ENCODE data around the gene PLCL1. TPM values are rescaled to one million over a fixed set of nuclear protein-coding genes. Genes with fewer than 3 reads are reported as not detected.

Gene PLCL1
- total RNA-seq, 2 experiments from 2014 or later: 3.3 to 3.5 TPM

GRCh38 chr2:197973772-197974171 is 169.4 kb downstream of the PLCL1 start:
- DNase-seq: no peak
- intact Hi-C loops (cut with micrococcal nuclease): no loop called here
- Mint-ChIP-seq H3K36me3 (ENCODE audit: low read depth) (no peaks in the 10 kb centered on the region), H3K4me1 (ENCODE audit: low read depth) (peaks cover 38% of the 10 kb centered on the region), H3K4me3 (no peak overlapping the region), H3K27ac (no peak overlapping the region), H3K27me3 (ENCODE audit: low read depth) (no peaks in the 10 kb centered on the region), H3K9me3 (no peaks in the 10 kb centered on the region)
- CTCF ChIA-PET: interaction anchor here (0.6 kb wide), 1 partner anchor 11 kb away, joined by 3 read pairs; no protein-coding TSS in a partner anchor

DNA sequence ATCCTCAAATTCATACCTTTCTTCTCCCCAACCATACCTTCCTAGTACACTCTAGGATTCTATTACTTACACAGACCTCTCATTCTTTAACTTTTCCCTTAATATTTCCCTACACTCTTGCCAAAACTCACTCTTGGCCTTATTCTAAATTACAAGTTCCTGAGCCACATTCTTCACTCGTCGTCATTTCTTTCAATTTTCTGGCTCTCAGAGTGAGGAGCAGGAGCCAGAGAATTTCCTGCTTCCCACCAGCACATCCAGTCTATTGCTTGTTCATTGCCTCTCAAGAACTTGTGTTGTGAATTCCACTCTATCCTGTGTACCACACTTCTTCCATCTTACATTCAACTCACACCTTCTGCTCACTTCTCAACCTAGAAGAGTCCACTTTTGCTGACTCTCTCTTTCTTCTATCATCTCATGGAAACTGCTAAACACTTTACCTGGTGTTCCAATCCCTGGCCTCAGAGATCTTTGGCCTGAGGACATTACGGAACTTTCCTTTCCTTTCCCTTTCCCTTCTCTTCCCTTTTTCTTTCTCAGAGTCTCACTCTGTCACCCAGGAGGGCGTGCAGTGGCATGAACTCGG is 171.6 kb downstream of the PLCL1 start:
- H3K9me3 Mint-ChIP-seq: no peaks in the 10 kb centered on the region
- CTCF ChIA-PET: interaction anchor here (0.7 kb wide), 1 partner anchor 84 kb away, joined by 3 read pairs; no protein-coding TSS in a partner anchor

DNA sequence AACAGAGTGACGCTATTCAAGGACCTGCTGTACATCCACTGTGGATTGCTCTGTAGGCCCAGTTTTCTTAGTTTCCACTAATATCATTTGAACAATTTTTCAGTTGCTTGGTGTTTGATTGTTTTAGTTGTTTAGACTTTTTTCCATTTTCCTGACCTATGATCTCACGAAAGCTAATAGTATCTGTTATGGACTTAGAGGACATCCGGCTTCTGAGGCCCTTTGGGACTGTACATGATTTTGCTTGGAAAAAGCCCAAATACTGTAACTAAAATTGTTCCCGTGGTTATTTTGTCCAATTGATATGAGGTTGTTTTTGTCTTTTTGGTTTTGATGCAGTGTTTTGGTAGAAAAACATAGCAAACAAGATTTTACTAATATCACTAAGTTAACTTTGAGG is 174.6 kb downstream of the PLCL1 start:
- Mint-ChIP-seq H3K9me3 (no peaks in the 10 kb centered on the region), H3K27ac (no peak overlapping the region), H3K4me3 (no peak overlapping the region), H3K36me3 (ENCODE audit: low read depth) (no peaks in the 10 kb centered on the region), H3K27me3 (ENCODE audit: low read depth) (no peaks in the 10 kb centered on the region), H3K4me1 (ENCODE audit: low read depth) (peaks cover 13% of the 10 kb centered on the region)
- intact Hi-C loops (cut with micrococcal nuclease): no loop called here
- CTCF ChIA-PET: no interaction called here
- no peak for DNase-seq

More for the DNA sequence above, 171.6 kb downstream of the PLCL1 start:
- no peak for DNase-seq
- Mint-ChIP-seq H3K4me1 (ENCODE audit: low read depth) (peaks cover 24% of the 10 kb centered on the region), H3K4me3 (no peak overlapping the region), H3K27ac (no peak overlapping the region), H3K27me3 (ENCODE audit: low read depth) (no peaks in the 10 kb centered on the region), H3K36me3 (ENCODE audit: low read depth) (no peaks in the 10 kb centered on the region)
- intact Hi-C loops (cut with micrococcal nuclease): no loop called here

DNA sequence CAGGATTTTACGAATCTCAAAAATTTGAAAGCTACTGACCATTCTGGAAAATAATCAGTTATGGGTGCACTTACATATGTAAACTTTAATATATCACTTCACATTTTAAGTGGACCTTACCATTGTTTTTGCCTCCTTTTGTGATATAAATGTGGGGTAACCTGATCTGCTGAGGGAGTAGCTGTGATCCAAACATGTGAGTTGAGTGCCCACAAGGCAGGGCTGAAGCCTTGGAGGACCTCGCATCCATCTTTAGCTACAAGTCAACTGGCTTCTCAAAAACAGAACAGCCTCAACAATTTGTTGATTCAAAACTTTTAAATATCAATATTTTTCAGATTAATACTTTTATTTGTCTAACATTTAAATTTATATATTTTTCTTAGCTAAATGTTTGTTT is 178.2 kb downstream of the PLCL1 start:
- no peaks in the 10 kb centered on the region for H3K36me3 Mint-ChIP-seq (ENCODE audit: low read depth)
- H3K9me3 Mint-ChIP-seq: no peaks in the 10 kb centered on the region
- intact Hi-C loops (cut with micrococcal nuclease): no loop called here
- no peak overlapping the region for H3K27ac Mint-ChIP-seq
- H3K4me3 Mint-ChIP-seq: no peak overlapping the region
- CTCF ChIA-PET: no interaction called here
- H3K27me3 Mint-ChIP-seq (ENCODE audit: low read depth): no peaks in the 10 kb centered on the region
- H3K4me1 Mint-ChIP-seq (ENCODE audit: low read depth): peaks cover 32% of the 10 kb centered on the region
- DNase-seq: no peak

GRCh38 chr2:197985029-197985638 is 180.7 kb downstream of the PLCL1 start:
- H3K4me3 Mint-ChIP-seq: no peak overlapping the region
- no peak for DNase-seq
- intact Hi-C loops (cut with micrococcal nuclease): loop anchor here (5.0 kb wide), 1 partner anchor 142 kb away; no protein-coding TSS in a partner anchor
- CTCF ChIA-PET: interaction anchor here (0.6 to 2.3 kb wide), 11 partner anchors 10 to 184 kb away, joined by 3 to 9 read pairs (median 5); no protein-coding TSS in a partner anchor
- H3K27ac Mint-ChIP-seq: no peak overlapping the region
- no peaks in the 10 kb centered on the region for H3K27me3 Mint-ChIP-seq (ENCODE audit: low read depth)
- H3K4me1 Mint-ChIP-seq (ENCODE audit: low read depth): peaks cover 31% of the 10 kb centered on the region
- peaks cover 1% of the 10 kb centered on the region for H3K36me3 Mint-ChIP-seq (ENCODE audit: low read depth)
- peaks cover 6% of the 10 kb centered on the region for H3K9me3 Mint-ChIP-seq

- Mint-ChIP-seq H3K27ac (no peak overlapping the region), H3K36me3 (ENCODE audit: low read depth) (peaks cover 8% of the 10 kb centered on the region), H3K27me3 (ENCODE audit: low read depth) (no peaks in the 10 kb centered on the region), H3K9me3 (peaks cover 11% of the 10 kb centered on the region), H3K4me1 (ENCODE audit: low read depth) (peaks cover 35% of the 10 kb centered on the region), H3K4me3 (no peak overlapping the region)
- CTCF ChIA-PET: interaction anchor here (0.6 to 1.3 kb wide), 3 partner anchors 17 to 175 kb away, joined by 3 to 4 read pairs (median 3); no protein-coding TSS in a partner anchor
- DNase-seq: no peak
- intact Hi-C loops (cut with micrococcal nuclease): loop anchor here (1.0 to 5.0 kb wide), 3 partner anchors 136 to 184 kb away; no protein-coding TSS in a partner anchor
These were observed 182.6 kb downstream of the PLCL1 start for GRCh38 chr2:197986977-197987376.

- Mint-ChIP-seq H3K27me3 (ENCODE audit: low read depth) (no peaks in the 10 kb centered on the region), H3K9me3 (peaks cover 11% of the 10 kb centered on the region), H3K27ac (no peak overlapping the region), H3K4me1 (ENCODE audit: low read depth) (peaks cover 48% of the 10 kb centered on the region), H3K36me3 (ENCODE audit: low read depth) (peaks cover 8% of the 10 kb centered on the region), H3K4me3 (no peak overlapping the region)
- DNase-seq: no peak
- intact Hi-C loops (cut with micrococcal nuclease): no loop called here
- CTCF ChIA-PET: interaction anchor here (1.0 kb wide), 1 partner anchor 12 kb away, joined by 3 read pairs; no protein-coding TSS in a partner anchor
These were observed 186.0 kb downstream of the PLCL1 start for GRCh38 chr2:197990356-197990755.

GRCh38 chr2:197992482-197993133 is 188.2 kb downstream of the PLCL1 start:
- H3K4me1 Mint-ChIP-seq (ENCODE audit: low read depth): peaks cover 59% of the 10 kb centered on the region
- no peaks in the 10 kb centered on the region for H3K27me3 Mint-ChIP-seq (ENCODE audit: low read depth)
- H3K36me3 Mint-ChIP-seq (ENCODE audit: low read depth): peaks cover 8% of the 10 kb centered on the region
- intact Hi-C loops (cut with micrococcal nuclease): no loop called here
- DNase-seq: no peak
- H3K27ac Mint-ChIP-seq: no peak overlapping the region
- CTCF ChIA-PET: no interaction called here
- H3K9me3 Mint-ChIP-seq: peaks cover 11% of the 10 kb centered on the region
- H3K4me3 Mint-ChIP-seq: no peak overlapping the region

DNA sequence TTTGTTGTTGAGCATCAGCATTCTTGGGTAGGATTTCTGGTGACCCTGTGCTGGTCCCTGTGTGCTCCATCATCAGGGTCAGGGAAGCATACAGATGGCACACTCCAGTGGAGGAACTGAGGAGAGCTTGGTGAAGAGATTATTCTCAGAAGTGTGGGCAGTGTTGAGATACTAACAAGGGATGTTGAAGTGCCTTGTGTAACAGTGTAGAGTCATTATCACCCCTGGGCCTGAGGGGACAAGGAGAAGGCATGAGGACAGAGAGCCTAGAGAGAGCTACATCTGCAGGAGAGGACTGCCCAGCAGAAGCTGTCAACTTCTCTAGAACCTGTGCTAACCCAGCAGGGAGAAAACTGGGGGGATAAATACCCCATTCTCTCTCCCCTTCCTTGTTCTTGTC is 189.0 kb downstream of the PLCL1 start:
- intact Hi-C loops (cut with micrococcal nuclease): no loop called here
- peaks cover 63% of the 10 kb centered on the region for H3K4me1 Mint-ChIP-seq (ENCODE audit: low read depth)
- no peak overlapping the region for H3K4me3 Mint-ChIP-seq
- H3K27me3 Mint-ChIP-seq (ENCODE audit: low read depth): no peaks in the 10 kb centered on the region
- H3K9me3 Mint-ChIP-seq: peaks cover 11% of the 10 kb centered on the region
- no peak overlapping the region for H3K27ac Mint-ChIP-seq
- CTCF ChIA-PET: interaction anchor here (0.7 to 1.6 kb wide), 3 partner anchors 10 to 136 kb away, joined by 3 read pairs; no protein-coding TSS in a partner anchor
- peaks cover 8% of the 10 kb centered on the region for H3K36me3 Mint-ChIP-seq (ENCODE audit: low read depth)
- no peak for DNase-seq

GRCh38 chr2:197993830-197994229 is 189.4 kb downstream of the PLCL1 start:
- Mint-ChIP-seq H3K27ac (no peak overlapping the region), H3K36me3 (ENCODE audit: low read depth) (peaks cover 8% of the 10 kb centered on the region), H3K4me1 (ENCODE audit: low read depth) (peaks cover 67% of the 10 kb centered on the region), H3K9me3 (peaks cover 11% of the 10 kb centered on the region), H3K4me3 (no peak overlapping the region), H3K27me3 (ENCODE audit: low read depth) (no peaks in the 10 kb centered on the region)
- intact Hi-C loops (cut with micrococcal nuclease): no loop called here
- CTCF ChIA-PET: interaction anchor here (0.7 to 1.6 kb wide), 5 partner anchors 10 to 181 kb away, joined by 3 to 5 read pairs (median 3); no protein-coding TSS in a partner anchor
- DNase-seq: peak; percentile 45

DNA sequence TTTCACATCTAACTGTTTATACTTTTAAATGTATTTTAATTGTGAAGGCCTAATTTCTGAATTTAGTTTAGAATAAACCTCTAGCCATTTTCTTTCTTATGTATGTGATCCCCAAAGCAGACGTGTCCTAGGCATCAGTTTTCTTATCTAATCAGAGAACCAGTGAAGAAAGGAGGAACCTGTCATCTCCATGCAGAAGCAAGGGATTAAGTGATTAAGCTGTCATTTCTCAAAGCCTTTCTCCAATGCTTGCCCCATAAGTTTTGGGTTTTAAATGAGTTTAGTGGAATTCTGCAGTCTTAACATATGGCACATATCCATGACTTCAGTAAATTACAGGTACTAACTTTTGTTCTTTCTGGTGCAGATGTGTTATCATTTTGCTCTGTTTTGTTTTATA is 190.4 kb downstream of the PLCL1 start:
- Mint-ChIP-seq H3K4me3 (no peak overlapping the region), H3K36me3 (ENCODE audit: low read depth) (peaks cover 8% of the 10 kb centered on the region), H3K9me3 (peaks cover 7% of the 10 kb centered on the region), H3K4me1 (ENCODE audit: low read depth) (peaks cover 70% of the 10 kb centered on the region), H3K27me3 (ENCODE audit: low read depth) (no peaks in the 10 kb centered on the region), H3K27ac (no peak overlapping the region)
- CTCF ChIA-PET: interaction anchor here (0.6 to 1.6 kb wide), 6 partner anchors 9 to 181 kb away, joined by 3 to 5 read pairs (median 3); no protein-coding TSS in a partner anchor
- DNase-seq: no peak
- intact Hi-C loops (cut with micrococcal nuclease): no loop called here

- CTCF ChIA-PET: interaction anchor here (0.6 to 1.5 kb wide), 5 partner anchors 12 to 209 kb away, joined by 3 to 9 read pairs (median 3); no protein-coding TSS in a partner anchor
- no peak for DNase-seq
- Mint-ChIP-seq H3K36me3 (ENCODE audit: low read depth) (peaks cover 2% of the 10 kb centered on the region), H3K4me1 (ENCODE audit: low read depth) (peaks cover 80% of the 10 kb centered on the region), H3K9me3 (no peaks in the 10 kb centered on the region), H3K27me3 (ENCODE audit: low read depth) (no peaks in the 10 kb centered on the region), H3K27ac (no peak overlapping the region), H3K4me3 (no peak overlapping the region)
- intact Hi-C loops (cut with micrococcal nuclease): loop anchor here (1.0 kb wide), 1 partner anchor 9 kb away; no protein-coding TSS in a partner anchor
These were observed 192.2 kb downstream of the PLCL1 start for GRCh38 chr2:197996583-197996982.

Data from activated naive CD4-positive, alpha-beta T cell treated with anti-CD3 and anti-CD28 coated beads for 36 hours (primary cell).